ENCODE results near the gene COL8A1.
"Not testable (repeated sequence)": the region's sequence is repeated elsewhere in the genome, so short reads cannot be mapped to it uniquely, and the experiment has no call there.

COL8A1 gene

DNA sequence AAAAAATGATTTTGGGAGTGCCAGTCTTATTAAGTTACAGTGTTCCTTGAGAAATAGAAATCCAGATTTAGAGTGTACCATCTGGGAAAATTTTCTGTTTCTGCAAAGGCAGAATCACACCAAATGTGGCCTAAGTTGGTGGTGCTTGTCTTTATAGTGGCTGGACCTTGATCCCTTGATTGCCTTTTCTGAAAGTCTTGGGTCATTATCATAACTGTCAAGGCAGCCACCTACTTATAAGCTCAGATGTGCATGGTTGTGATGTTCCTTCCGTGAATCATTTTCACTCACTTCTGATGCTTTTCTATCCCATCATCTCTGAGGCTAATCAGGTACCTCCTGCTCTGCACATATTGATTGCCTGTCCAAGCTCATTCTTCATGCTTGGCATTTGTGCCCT lies 199.3 kb downstream of the COL8A1 start:
- no peak for DNase-seq (ENCODE audit: low spot score)
- TF ChIP-seq, protein P1, sequence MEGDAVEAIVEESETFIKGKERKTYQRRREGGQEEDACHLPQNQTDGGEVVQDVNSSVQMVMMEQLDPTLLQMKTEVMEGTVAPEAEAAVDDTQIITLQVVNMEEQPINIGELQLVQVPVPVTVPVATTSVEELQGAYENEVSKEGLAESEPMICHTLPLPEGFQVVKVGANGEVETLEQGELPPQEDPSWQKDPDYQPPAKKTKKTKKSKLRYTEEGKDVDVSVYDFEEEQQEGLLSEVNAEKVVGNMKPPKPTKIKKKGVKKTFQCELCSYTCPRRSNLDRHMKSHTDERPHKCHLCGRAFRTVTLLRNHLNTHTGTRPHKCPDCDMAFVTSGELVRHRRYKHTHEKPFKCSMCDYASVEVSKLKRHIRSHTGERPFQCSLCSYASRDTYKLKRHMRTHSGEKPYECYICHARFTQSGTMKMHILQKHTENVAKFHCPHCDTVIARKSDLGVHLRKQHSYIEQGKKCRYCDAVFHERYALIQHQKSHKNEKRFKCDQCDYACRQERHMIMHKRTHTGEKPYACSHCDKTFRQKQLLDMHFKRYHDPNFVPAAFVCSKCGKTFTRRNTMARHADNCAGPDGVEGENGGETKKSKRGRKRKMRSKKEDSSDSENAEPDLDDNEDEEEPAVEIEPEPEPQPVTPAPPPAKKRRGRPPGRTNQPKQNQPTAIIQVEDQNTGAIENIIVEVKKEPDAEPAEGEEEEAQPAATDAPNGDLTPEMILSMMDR (IDR thresholded peaks at IDR 0.05; ENCODE audit: extremely low read depth, missing control alignments) = no peak

DNA sequence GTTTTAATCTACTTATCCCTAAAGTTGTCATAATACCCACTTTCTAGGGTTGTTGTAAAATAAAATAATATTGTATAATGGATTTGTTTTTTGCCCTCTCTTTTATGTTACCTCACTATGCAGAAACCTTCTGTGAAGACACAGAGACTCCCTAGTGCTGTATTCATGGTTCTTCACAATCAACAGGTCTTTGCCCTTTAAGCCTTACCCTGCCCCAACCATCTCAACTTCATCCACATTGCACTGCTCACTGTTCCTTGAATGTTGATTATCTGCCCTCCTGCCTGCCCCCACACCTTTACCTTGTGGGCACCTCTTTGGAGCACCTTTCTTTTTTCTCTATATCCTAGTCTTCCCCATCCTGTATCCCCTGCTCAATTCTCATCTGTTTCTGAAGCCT lies 200.4 kb downstream of the COL8A1 start:
- no peak for DNase-seq (ENCODE audit: low spot score)
- TF ChIP-seq, protein P1 (IDR thresholded peaks at IDR 0.05; ENCODE audit: extremely low read depth, missing control alignments) = no peak

DNA sequence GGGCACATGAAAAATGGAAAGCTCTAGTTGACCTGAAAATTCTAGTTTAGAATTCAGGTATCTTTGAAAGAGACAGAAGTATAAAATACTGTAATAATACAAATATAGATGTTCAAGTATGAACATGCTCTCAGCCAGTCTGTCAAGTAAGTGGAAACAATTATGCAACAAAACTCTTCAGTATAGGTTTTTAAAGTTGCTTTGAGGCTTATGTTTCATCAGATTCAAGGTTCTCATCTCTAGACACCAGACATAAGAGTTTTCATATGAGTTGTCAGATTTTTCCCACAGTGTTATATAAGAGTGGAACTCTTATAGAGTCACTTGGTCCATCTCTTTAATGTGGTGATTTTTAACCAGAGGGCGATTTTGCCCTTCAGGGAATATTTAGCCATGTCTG lies 201.2 kb downstream of the COL8A1 start:
- TF ChIP-seq, protein P1 (IDR thresholded peaks at IDR 0.05; ENCODE audit: extremely low read depth, missing control alignments) = no peak
- DNase-seq (ENCODE audit: low spot score) = no peak

DNA sequence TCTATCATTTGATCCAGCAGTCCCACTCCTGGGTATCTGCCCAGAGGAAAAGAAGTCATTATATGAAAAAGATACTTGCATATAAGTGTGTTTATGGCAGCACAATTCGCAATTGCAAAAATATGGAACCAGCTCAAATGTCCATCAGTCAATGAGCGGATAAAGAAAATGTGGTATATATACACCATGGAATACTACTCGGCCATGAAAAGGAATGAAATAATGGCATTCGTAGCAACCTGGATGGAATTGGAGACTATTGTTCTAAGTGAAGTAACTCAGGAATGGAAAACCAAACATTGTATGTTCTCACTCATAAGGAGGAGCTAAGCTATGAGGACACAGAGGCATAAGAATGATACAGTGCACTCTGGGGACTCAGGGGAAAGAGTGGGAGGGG lies 203.6 kb downstream of the COL8A1 start:
- DNase-seq (ENCODE audit: low spot score) = not testable (repeated sequence)

DNA sequence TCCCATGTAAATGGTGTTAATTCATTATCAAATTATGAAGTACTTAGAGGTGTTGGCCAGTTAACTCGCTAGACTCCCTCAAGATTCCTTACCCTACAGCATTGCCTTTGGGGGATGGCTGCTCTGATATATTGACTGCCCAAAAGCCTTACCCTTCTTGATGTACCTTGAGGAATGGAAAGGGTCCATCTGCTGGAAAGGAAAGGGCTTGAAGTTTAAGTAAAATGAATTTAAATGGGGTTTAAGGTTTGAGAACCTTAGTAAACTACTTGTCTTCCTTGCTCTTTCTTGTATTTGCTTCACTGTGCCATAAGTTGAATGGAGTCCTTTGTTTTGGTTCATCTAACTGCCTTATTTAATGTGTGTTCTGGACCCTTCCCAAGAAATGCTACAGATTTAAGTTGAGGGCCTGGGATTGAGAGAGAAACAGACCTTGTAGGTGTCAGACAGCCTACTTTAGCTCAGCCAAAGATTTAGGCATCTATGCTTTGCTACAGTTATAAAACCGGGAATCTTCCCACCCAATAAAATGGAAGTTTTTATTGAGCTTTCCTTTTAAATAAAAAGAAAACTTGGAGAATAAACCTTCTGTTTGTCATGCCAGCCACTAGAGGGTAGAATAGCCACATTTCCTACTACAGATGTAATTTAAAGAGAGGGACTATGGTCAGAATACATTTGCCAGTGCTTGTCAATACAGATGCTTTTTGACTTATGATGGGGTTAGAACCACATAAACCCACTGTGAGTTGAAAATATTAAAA lies 204.6 kb downstream of the COL8A1 start:
- TF ChIP-seq, protein P1 (IDR thresholded peaks at IDR 0.05; ENCODE audit: extremely low read depth, missing control alignments) = no peak
- DNase-seq (ENCODE audit: low spot score) = peak; percentile 25

DNA sequence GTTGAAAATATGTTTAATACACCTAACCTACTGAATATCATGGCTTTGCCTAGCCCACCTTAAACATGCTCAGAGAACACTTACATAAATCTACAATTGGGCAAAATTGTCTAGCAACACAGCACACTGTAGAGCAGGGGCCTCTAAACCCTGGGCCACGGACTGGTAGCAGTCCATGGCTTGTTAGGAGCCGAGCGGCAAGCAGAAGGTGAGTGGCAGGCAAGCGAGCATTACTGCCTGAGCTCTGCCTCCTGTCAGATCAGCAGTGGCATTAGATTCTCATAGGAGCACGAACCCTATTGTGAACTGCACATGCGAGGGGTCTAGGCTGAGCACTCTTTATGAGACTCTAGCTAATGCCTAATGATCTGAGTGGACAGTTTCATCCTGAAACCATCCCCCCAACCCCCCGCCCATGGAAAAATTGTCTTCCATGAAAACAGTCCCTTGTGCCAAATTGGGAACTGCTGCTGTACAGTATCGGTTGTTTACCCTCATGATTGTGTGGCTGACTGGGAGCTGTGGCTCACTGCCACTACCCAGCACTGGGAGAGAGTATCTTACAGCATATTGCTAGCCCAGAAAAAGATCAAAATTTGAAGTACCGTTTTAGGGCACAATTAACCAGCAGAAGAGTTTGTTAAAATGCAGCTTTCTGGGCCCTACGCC lies 205.3 kb downstream of the COL8A1 start:
- TF ChIP-seq, protein P1 (IDR thresholded peaks at IDR 0.05; ENCODE audit: extremely low read depth, missing control alignments) = no peak
- DNase-seq (ENCODE audit: low spot score) = no peak

DNA sequence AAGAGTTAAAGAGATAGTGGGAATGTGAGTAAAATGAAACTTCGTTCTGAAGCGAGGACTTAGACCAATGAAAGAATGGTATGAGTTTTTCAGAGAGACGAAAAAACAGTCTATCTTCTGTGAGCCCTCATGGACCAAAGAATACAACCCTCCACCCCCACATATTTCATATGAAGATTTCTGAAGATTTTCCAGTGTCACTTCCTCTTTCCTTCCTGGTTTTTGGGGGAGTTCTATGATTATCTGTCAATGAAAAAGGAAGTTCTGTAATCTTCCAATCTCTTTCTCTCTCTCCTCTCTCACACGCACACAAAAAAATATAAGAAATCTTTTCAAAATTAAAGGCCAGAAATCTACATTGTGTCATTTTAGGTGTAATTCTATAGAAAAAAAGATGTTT lies 206.9 kb downstream of the COL8A1 start:
- no peak for DNase-seq (ENCODE audit: low spot score)
- TF ChIP-seq, protein P1 (IDR thresholded peaks at IDR 0.05; ENCODE audit: extremely low read depth, missing control alignments) = no peak

Measured in GM20000 (cell line).